Gastroesophageal sphincter (tissue), 4 donors: ENCODE results near the gene IL2RG. TPM values are rescaled to one million over a fixed set of nuclear protein-coding genes. Genes with fewer than 3 reads are reported as not detected.

ENCODE experiments used
- ATAC-seq: fragments of 150-250 bp; one replicate; pipeline ENCODE4 v1.9.1; 2016; ENCODE audit warnings: mild to moderate bottlenecking, moderate library complexity
- H3K27ac ChIP-seq, 4 donors: fragments of 200-600 bp; sonication (generic) in 3 of 4; 1 replicate in 3 of 4; 2 replicates in 1 of 4; pipeline ENCODE4 v1.5.1; 2016 to 2019
- H3K27me3 ChIP-seq: fragments of 200-600 bp; sonication (generic); one replicate; pipeline ENCODE4 v1.5.1; 2019
- H3K36me3 ChIP-seq, 2 donors: fragments of 200-600 bp; sonication (generic); one replicate each; pipeline ENCODE4 v1.5.1; 2019; ENCODE audit warnings: control low read depth in 1 of 2
- H3K4me1 ChIP-seq, 3 donors: fragments of 200-600 bp; sonication (generic); 1 replicate in 2 of 3; 2 replicates in 1 of 3; pipeline ENCODE4 v1.5.1; 2016 to 2019; ENCODE audit warnings: control low read depth in 2 of 3
- H3K4me3 ChIP-seq, 2 donors: fragments of 200-600 bp; sonication (generic); one replicate each; pipeline ENCODE4 v1.5.1; 2019; ENCODE audit warnings: mild to moderate bottlenecking in 1 of 2, moderate library complexity in 1 of 2
- H3K9me3 ChIP-seq, 3 donors: fragments of 200-600 bp; sonication (generic); one replicate each; pipeline ENCODE4 v1.5.1; 2017 to 2019; ENCODE audit warnings: control low read depth in 2 of 3
- CTCF ChIP-seq, 4 experiments: fragments of 200-600 bp in 2 of 4; fragments of 450-650 bp in 2 of 4; sonication (generic) in 1 of 4; IDR thresholded peaks; one replicate each; pipeline ENCODE4 v1.5.1; 2017 to 2019; ENCODE audit warnings: antibody characterized with exemption in 4 of 4, mild to moderate bottlenecking in 2 of 4, moderate library complexity in 2 of 4
- EP300 ChIP-seq: sonication (generic); formaldehyde crosslinking; IDR thresholded peaks from one replicate; pipeline ENCODE4 v1.6.1; 2017; ENCODE audit warnings: antibody characterized with exemption, mild to moderate bottlenecking
- POLR2A ChIP-seq, 2 donors: fragments of 450-650 bp; IDR thresholded peaks; one replicate each; pipeline ENCODE4 v1.6.1; 2017; ENCODE audit warnings: antibody characterized with exemption in 2 of 2, mild to moderate bottlenecking in 2 of 2, moderate library complexity in 1 of 2
- POLR2AphosphoS5 ChIP-seq: sonication (generic); formaldehyde crosslinking; IDR thresholded peaks from one replicate; pipeline ENCODE4 v1.6.1; 2017; ENCODE audit warnings: antibody characterized with exemption
- WGBS, 2 donors: methylation state at CpG; one replicate each; pipeline ENCODE4 v1.1.5; 2018; ENCODE audit warnings: low coverage in 1 of 2; 5-methylcytosine and 5-hydroxymethylcytosine counted together
- small RNA-seq, 4 donors: library from RNA; depleted of rRNA; stranded (forward); fragments of <200 nt; gene quantifications; one replicate each; pipeline ENCODE3, GENCODE V24; 2016
- total RNA-seq, 4 donors: library from RNA; depleted of rRNA; stranded (reverse); fragments of >200 nt; gene quantifications; one replicate each; pipeline ENCODE4 v1.1.0, GENCODE V29; 2016

IL2RG gene
- total RNA-seq, 4 donors from 2014 or later, result 0.62 to 6.3 (median 3.7) TPM

- Histone ChIP-seq H3K9me3 (no peaks in the 10 kb centered on the region), H3K4me1 (no peaks in the 10 kb centered on the region), H3K4me3 (no peak overlapping the region), H3K27ac (no peak overlapping the region), H3K27me3 (no peaks in the 10 kb centered on the region), H3K36me3 (peaks cover 0 to 41% of the 10 kb centered on the region in 2 donors)
- no peak for ATAC-seq
- TF ChIP-seq CTCF (IDR thresholded peaks at IDR 0.05) (no peak), POLR2A (IDR thresholded peaks at IDR 0.05) (no peak), POLR2AphosphoS5 (no peak), EP300 (no peak)
Observed at GRCh38 chrX:71060127-71060526, 51.2 kb downstream of the IL2RG start.

- Histone ChIP-seq H3K27me3 (no peaks in the 10 kb centered on the region), H3K9me3 (no peaks in the 10 kb centered on the region), H3K27ac (no peak overlapping the region), H3K4me3 (no peak overlapping the region), H3K36me3 (peaks cover 0 to 41% of the 10 kb centered on the region in 2 donors), H3K4me1 (no peaks in the 10 kb centered on the region)
- TF ChIP-seq CTCF (IDR thresholded peaks at IDR 0.05) (no peak), POLR2AphosphoS5 (no peak), EP300 (no peak), POLR2A (IDR thresholded peaks at IDR 0.05) (no peak)
- WGBS, 2 donors, result 64 to 92% methylated on average over 2 to 3 of the region's 3 CpGs
- ATAC-seq, result no peak
Observed at GRCh38 chrX:71057848-71058530, 53.4 kb downstream of the IL2RG start.

Small RNA genes within 50 kb of the gene (small RNA-seq; reads per million reads assigned to genes)
- gene CXorf65, result 0 reads per million in 4 donors

Other genes with a start within 250 kb of the IL2RG start
- gene TEX11, start 202.9 kb downstream of the IL2RG start, total RNA-seq, result not detected
- 10 to 100 TPM in 1 of 4 donors, not detected in 3; 12.7 TPM for gene SLC7A3, start 180.5 kb downstream of the IL2RG start, total RNA-seq
- gene SNX12, start 43.2 kb downstream of the IL2RG start, total RNA-seq, result 10 to 100 TPM; 43.1 to 81.7 (median 52.0) TPM
- 10 to 100 TPM; 19.9 to 48.2 (median 28.9) TPM for gene FOXO4, start 15.7 kb downstream of the IL2RG start, total RNA-seq
- gene CXorf65, start 4.8 kb downstream of the IL2RG start, total RNA-seq, result not detected
- 10 to 100 TPM; 19.7 to 30.2 (median 26.2) TPM for gene MED12, start 7.0 kb upstream of the IL2RG start, total RNA-seq
- 1 to 10 TPM; 1.7 to 3.1 (median 2.8) TPM for gene NLGN3, start 33.3 kb upstream of the IL2RG start, total RNA-seq
- not detected for gene GJB1, start 111.6 kb upstream of the IL2RG start, total RNA-seq
- 10 to 100 TPM in 3 of 4 donors, 1 to 10 TPM in 1; 9.7 to 18.5 (median 13.4) TPM for gene ZMYM3, start 142.6 kb upstream of the IL2RG start, total RNA-seq
- gene NONO, start 172.1 kb upstream of the IL2RG start, total RNA-seq, result 100 to 1,000 TPM; 196 to 268 (median 213) TPM
- 10 to 100 TPM in 3 of 4 donors, 1 to 10 TPM in 1; 7.1 to 37.5 (median 25.6) TPM for gene ITGB1BP2, start 190.2 kb upstream of the IL2RG start, total RNA-seq